NT2/D1 (cell line): Measurements from ENCODE around the gene ZDHHC16.

Experiments used
- SUZ12 ChIP-seq: IDR thresholded peaks from 2 replicates; pipeline ENCODE4 v1.6.1; 2011; ENCODE audit not compliant: insufficient read length, insufficient read depth; ENCODE audit errors: extremely low read depth
- YY1 ChIP-seq: IDR thresholded peaks from 2 replicates; pipeline ENCODE4 v1.6.1; 2011; ENCODE audit not compliant: insufficient read length, insufficient read depth
- ZNF274 ChIP-seq: IDR thresholded peaks from 2 replicates; pipeline ENCODE4 v1.6.1; 2011; ENCODE audit warnings: mild to moderate bottlenecking, low read depth, low read length

DNA sequence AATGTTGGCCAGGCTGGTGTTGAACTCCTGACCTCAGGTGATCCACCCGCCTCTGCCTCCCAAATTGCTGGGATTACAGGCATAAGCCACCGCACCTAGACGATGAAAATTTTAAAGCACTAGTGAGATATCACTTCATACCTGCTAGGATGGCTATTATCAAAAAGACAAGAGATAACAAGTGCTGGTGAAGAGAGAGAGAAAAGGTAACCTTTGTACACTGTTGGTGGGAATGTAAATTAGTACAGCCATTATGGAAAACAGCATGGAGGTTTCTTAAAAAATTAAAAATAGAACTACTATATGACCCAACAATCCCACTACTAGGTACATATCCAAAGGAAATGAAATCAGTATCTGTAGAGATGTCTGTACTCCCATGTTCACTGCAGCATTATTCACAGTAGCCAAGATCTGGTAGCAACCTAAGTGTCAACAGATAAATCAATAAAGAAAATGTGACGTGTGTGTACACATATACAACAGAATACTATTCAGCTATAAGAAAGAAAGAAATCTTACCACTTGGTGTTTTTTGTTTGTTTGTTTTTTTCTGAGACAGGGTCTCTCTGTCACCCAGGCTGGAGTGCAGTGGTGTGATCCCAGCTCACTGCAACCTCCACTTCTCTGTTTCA lies 39.8 kb downstream of the ZDHHC16 start:
- no peak for TF ChIP-seq ZNF274
- TF ChIP-seq SUZ12 = no peak
- TF ChIP-seq YY1 = no peak
